ENCODE measurements around the gene FAM200A. TPM values are rescaled to one million over a fixed set of nuclear protein-coding genes. Genes with fewer than 3 reads are reported as not detected.

FAM200A gene
- total RNA-seq, 1 experiment from 2014 or later, result 5.2 TPM

DNA sequence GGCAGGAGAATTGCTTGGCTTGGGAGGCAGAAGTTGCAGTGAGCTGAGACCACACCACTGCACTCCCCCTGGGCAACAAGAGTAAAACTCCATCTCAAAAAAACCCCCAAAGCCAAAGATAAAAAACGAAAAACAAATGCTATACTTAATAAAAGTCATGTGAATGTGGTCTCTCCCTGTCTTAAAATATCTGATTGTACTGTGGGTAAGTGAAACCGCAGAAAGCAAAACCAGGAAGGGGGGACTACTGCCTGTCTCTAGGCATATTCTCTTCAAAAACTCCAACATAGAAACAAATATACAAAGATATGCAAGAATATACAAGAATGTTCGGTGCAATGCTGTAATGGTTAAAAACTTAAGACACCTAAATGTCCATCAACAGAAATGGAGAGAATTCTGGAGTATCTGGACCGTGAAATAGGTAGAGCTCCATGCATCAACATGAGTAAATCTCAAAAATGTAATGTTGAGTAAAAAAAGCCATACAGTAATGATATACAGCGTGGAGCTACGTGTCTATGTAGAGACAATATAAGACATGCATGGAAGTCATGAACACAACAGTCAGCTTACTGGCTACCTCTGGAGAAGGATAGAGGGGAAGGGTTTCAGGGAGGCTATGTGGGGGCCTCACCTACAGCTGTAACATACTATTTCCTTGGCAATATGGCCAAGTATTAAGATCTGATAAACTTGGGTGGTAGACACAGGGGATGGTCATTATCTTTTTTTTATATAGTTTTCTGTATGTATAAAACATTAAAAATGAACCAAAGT lies 54.0 kb downstream of the FAM200A start:
- Histone ChIP-seq H3K27me3 (replicated peaks; ENCODE audit: control insufficient read depth, insufficient read depth, low read length) (no peaks in the 10 kb centered on the region), H3K4me1 (no peaks in the 10 kb centered on the region), H3K9me3 (peaks cover 20% of the 10 kb centered on the region), H3K4me3 (ENCODE audit: low read depth, low read length) (peak overlapping the region; percentile 87), H3K36me3 (ENCODE audit: control insufficient read depth, insufficient read depth, low read length) (peaks cover 13% of the 10 kb centered on the region)
- H3K36me3 Mint-ChIP-seq (ENCODE audit: insufficient read depth, unreplicated experiment), result peaks cover 54% of the 10 kb centered on the region
- H3K27me3 Mint-ChIP-seq (ENCODE audit: insufficient read depth, unreplicated experiment), result no peaks in the 10 kb centered on the region
- intact Hi-C loops (cut with micrococcal nuclease; ENCODE audit: unreplicated experiment), result no loop called here
- peak overlapping the region; percentile 92 for H3K4me3 Mint-ChIP-seq (ENCODE audit: unreplicated experiment)
- ChIA-PET POLR2A (interaction anchor here (1.5 kb wide), 1 partner anchor 89 kb away, joined by 3 read pairs; the partner anchor contains the start of genes BUD31 and PDAP1), CTCF (no interaction called here)
- DNase-seq, result no peak
- peaks cover 10% of the 10 kb centered on the region for H3K9me3 Mint-ChIP-seq (ENCODE audit: unreplicated experiment)
- H3K27ac Mint-ChIP-seq (ENCODE audit: unreplicated experiment), result peak overlapping the region; percentile 97
- BruUV-seq (replicated peaks), result no TSS peak
- peaks cover 11% of the 10 kb centered on the region for H3K4me1 Mint-ChIP-seq (ENCODE audit: low read depth, unreplicated experiment)
- TF ChIP-seq CTCF (IDR thresholded peaks at IDR 0.05; ENCODE audit: insufficient read depth in 1 of 2, low read depth in 1 of 2, low read length in 1 of 2, severe bottlenecking in 1 of 2, unreplicated experiment in 1 of 2), result no peak

Other genes starting within 250 kb of the FAM200A start
- gene ARPC1A, start 226.2 kb downstream of the FAM200A start, total RNA-seq (2022), result 190 and 201 TPM in 2 replicates
- 128 and 135 TPM in 2 replicates for gene ARPC1B, start 177.4 kb downstream of the FAM200A start, total RNA-seq (2022)
- gene PDAP1, start 143.5 kb downstream of the FAM200A start, total RNA-seq (2022), result 180 and 191 TPM in 2 replicates
- 199 and 220 TPM in 2 replicates for gene BUD31, start 143.1 kb downstream of the FAM200A start, total RNA-seq (2022)
- 59.6 TPM in 2 replicates for gene PTCD1, start 113.3 kb downstream of the FAM200A start, total RNA-seq (2022)
- gene CPSF4, start 113.2 kb downstream of the FAM200A start, total RNA-seq (2022), result 133 and 158 TPM in 2 replicates
- 554 and 595 TPM in 2 replicates for gene ATP5MF, start 85.9 kb downstream of the FAM200A start, total RNA-seq (2022)
- 30.1 and 32.3 TPM in 2 replicates for gene ZNF789, start 79.2 kb downstream of the FAM200A start, total RNA-seq (2022)
- 29.6 and 31.8 TPM in 2 replicates for gene ZNF394, start 51.8 kb downstream of the FAM200A start, total RNA-seq (2022)
- 12.4 and 13.3 TPM in 2 replicates for gene ZKSCAN5, start 47.5 kb downstream of the FAM200A start, total RNA-seq (2022)
- 21.1 and 21.2 TPM in 2 replicates for gene ZNF655, start 6.5 kb upstream of the FAM200A start, total RNA-seq (2022)
- 0.27 TPM in 1 of 2 replicates, not detected in the other for gene TMEM225B, start 46.2 kb upstream of the FAM200A start, total RNA-seq (2022)
- gene ZSCAN25, start 64.8 kb upstream of the FAM200A start, total RNA-seq (2022), result 21.2 and 22.3 TPM in 2 replicates
- gene CYP3A5, start 127.9 kb upstream of the FAM200A start, total RNA-seq (2022), result 2.7 and 3.7 TPM in 2 replicates
- gene CYP3A7, start 183.1 kb upstream of the FAM200A start, total RNA-seq (2022), result not detected in 2 replicates
- not detected in 2 replicates for gene CYP3A4, start 232.1 kb upstream of the FAM200A start, total RNA-seq (2022)

Measured in Caco-2 (cell line).